B cell (primary cell): ENCODE results near the gene GPX6. TPM values are rescaled to one million over a fixed set of nuclear protein-coding genes. Genes with fewer than 3 reads are reported as not detected.
"Not testable (repeated sequence)": the region's sequence is repeated elsewhere in the genome, so short reads cannot be mapped to it uniquely, and the experiment has no call there.

Experiments
- ATAC-seq: fragments of 200-7000 bp; cut with Tn5 transposase; one replicate; pipeline ENCODE4 v1.10.0; 2021; ENCODE audit warnings: low read depth, mild to moderate bottlenecking, moderate number of reproducible peaks, moderate library complexity
- CTCF ChIA-PET: fragments of 350-600 bp; sonication (Branson Sonifier 250); formaldehyde crosslinking; loops from one replicate; lab custom pipeline; 2021; ENCODE audit warnings: antibody characterized with exemption, inconsistent platforms; lab: Charles Lee
- POLR2A ChIA-PET: fragments of 350-600 bp; sonication (Branson Sonifier 250); formaldehyde crosslinking; loops from one replicate; lab custom pipeline; 2021; ENCODE audit warnings: antibody characterized with exemption; lab: Charles Lee
- DNase-seq: peaks from one replicate; pipeline ENCODE4 v3.0.0; 2013
- H2AFZ ChIP-seq: 2 replicates; pipeline ENCODE4 v1.6.1; 2012; ENCODE audit warnings: mild to moderate bottlenecking, low read depth, low read length; ENCODE audit not compliant: insufficient read depth, poor library complexity, severe bottlenecking
- H3K27ac ChIP-seq, 2 donors: 1 replicate in 1 of 2; 2 replicates in 1 of 2; pipeline ENCODE4 v1.5.1; 2012 to 2013; ENCODE audit warnings: low read length in 2 of 2, mild to moderate bottlenecking in 2 of 2, moderate library complexity in 1 of 2
- H3K27me3 ChIP-seq, 4 experiments: fragments of 200-600 bp in 1 of 4; sonication (generic) in 1 of 4; replicated peaks in 1 of 4; 1 replicate in 2 of 4; 2 replicates in 2 of 4; pipeline versions ENCODE4 v1.6.1 to v1.7.0; 2013 to 2016; ENCODE audit warnings: low read length in 3 of 4, mild to moderate bottlenecking in 2 of 4, mixed read lengths in 1 of 4, moderate library complexity in 1 of 4; ENCODE audit not compliant: insufficient read depth in 4 of 4, control insufficient read depth in 3 of 4; ENCODE audit errors: control extremely low read depth in 1 of 4
- H3K36me3 ChIP-seq, 2 experiments: replicated peaks in 1 of 2; 1 replicate in 1 of 2; 2 replicates in 1 of 2; pipeline versions ENCODE4 v1.6.1 to v1.7.1; 2013; ENCODE audit warnings: low read length in 1 of 2; ENCODE audit not compliant: insufficient read depth in 2 of 2, control insufficient read depth in 1 of 2; ENCODE audit errors: control extremely low read depth in 1 of 2, extremely low read depth in 1 of 2
- H3K4me1 ChIP-seq, 2 donors: fragments of 200-600 bp in 1 of 2; sonication (generic) in 1 of 2; 1 replicate in 1 of 2; 2 replicates in 1 of 2; pipeline versions ENCODE4 v1.5.1 to v1.6.1; 2013 to 2017; ENCODE audit warnings: low read length in 2 of 2; ENCODE audit not compliant: control insufficient read depth in 2 of 2, insufficient read depth in 2 of 2
- H3K4me2 ChIP-seq: replicated peaks from 2 replicates; pipeline ENCODE3; 2012; ENCODE audit warnings: mild to moderate bottlenecking, low read depth, low read length; ENCODE audit not compliant: poor library complexity, severe bottlenecking
- H3K4me3 ChIP-seq, 5 experiments: fragments of 200-600 bp in 1 of 5; sonication (generic) in 1 of 5; 1 replicate in 3 of 5; 2 replicates in 2 of 5; pipeline versions ENCODE4 v1.5.1 to v1.7.0; 2011 to 2016; ENCODE audit warnings: low read length in 4 of 5, mild to moderate bottlenecking in 4 of 5, low read depth in 2 of 5, control low read depth in 1 of 5, moderate library complexity in 1 of 5; ENCODE audit not compliant: insufficient read depth in 1 of 5; ENCODE audit errors: control extremely low read depth in 1 of 5, extremely low read depth in 1 of 5
- H3K79me2 ChIP-seq: fragments of 200-600 bp; sonication (generic); one replicate; pipeline ENCODE4 v1.6.0; 2016; ENCODE audit warnings: low read length; ENCODE audit not compliant: control insufficient read depth, insufficient read depth
- H3K9ac ChIP-seq: fragments of 200-600 bp; sonication (generic); 2 replicates; pipeline ENCODE4 v1.6.1; 2017; ENCODE audit warnings: mild to moderate bottlenecking, low read length, moderate library complexity
- H3K9me3 ChIP-seq, 3 donors: one replicate each; pipeline versions ENCODE4 v1.6.1 to v1.7.1; 2013; ENCODE audit warnings: low read length in 2 of 3; ENCODE audit not compliant: control insufficient read depth in 2 of 3, insufficient read depth in 1 of 3; ENCODE audit errors: control extremely low read depth in 1 of 3
- H4K20me1 ChIP-seq: 2 replicates; pipeline ENCODE4 v1.6.0; 2012; ENCODE audit warnings: mild to moderate bottlenecking, low read length; ENCODE audit not compliant: insufficient read depth, control insufficient read depth, poor library complexity, severe bottlenecking
- H3K27ac Mint-ChIP-seq: one replicate; pipeline ENCODE4 v1.8.0; 2021; ENCODE audit warnings: mixed read lengths
- H3K27me3 Mint-ChIP-seq: one replicate; pipeline ENCODE4 v1.8.0; 2021; ENCODE audit warnings: mixed read lengths
- H3K4me1 Mint-ChIP-seq: one replicate; pipeline ENCODE4 v1.8.0; 2021; ENCODE audit warnings: mixed read lengths
- H3K4me3 Mint-ChIP-seq: one replicate; pipeline ENCODE4 v1.8.0; 2021; ENCODE audit warnings: mixed read lengths
- H3K9me3 Mint-ChIP-seq: one replicate; pipeline ENCODE4 v1.8.0; 2022; ENCODE audit warnings: mixed read lengths; ENCODE audit not compliant: insufficient read depth
- CTCF ChIP-seq: fragments of 200-600 bp; IDR thresholded peaks from one replicate; pipeline ENCODE4 v1.8.0; 2022; ENCODE audit warnings: antibody characterized with exemption, mild to moderate bottlenecking
- EZH2 ChIP-seq: IDR thresholded peaks from 2 replicates; pipeline ENCODE4 v1.6.1; 2012; ENCODE audit warnings: borderline replicate concordance, low read depth, mild to moderate bottlenecking, moderate library complexity, low read length; ENCODE audit not compliant: insufficient read depth, poor library complexity, severe bottlenecking
- WGBS: methylation state at CpG from one replicate; pipeline ENCODE4 v1.1.5; 2013; ENCODE audit warnings: missing lambda C conversion rate; ENCODE audit not compliant: insufficient coverage; 5-methylcytosine and 5-hydroxymethylcytosine counted together
- intact Hi-C: fragments of 100-400 bp; cut with micrococcal nuclease; formaldehyde crosslinking; loops from one replicate; pipeline ENCODE4 v1.10.0; 2022
- polyA plus RNA-seq: library from polyadenylated mRNA; depleted of rRNA; stranded (reverse); fragments of >200 nt; gene quantifications from 2 replicates; pipeline ENCODE4 v1.2.3, GENCODE V29; 2012
- total RNA-seq, 2 donors: library from RNA; stranded (reverse); fragments of 120-200 nt in 1 of 2; gene quantifications; 1 replicate in 1 of 2; 2 replicates in 1 of 2; pipeline versions ENCODE4 v1.2.3 to v1.2.4, GENCODE V29; 2013 to 2022

GPX6 gene
- total and polyA plus RNA-seq, 2 donors (not counting 1 experiment from before 2014, with no cell fraction given): not detected

GRCh38 chr6:28474441-28475219, 41.0 kb downstream of the GPX6 start:
- H3K27ac Mint-ChIP-seq: no peak overlapping the region
- Histone ChIP-seq H3K9ac (no peak overlapping the region), H3K79me2 (no peaks in the 10 kb centered on the region), H3K4me3 (no peak overlapping the region), H3K4me2 (no peak overlapping the region), H3K4me1 (peaks cover 3 to 8% of the 10 kb centered on the region in 2 donors), H2AFZ (no peak overlapping the region), H3K36me3 (no peaks in the 10 kb centered on the region), H3K27ac (no peak overlapping the region), H4K20me1 (no peaks in the 10 kb centered on the region), H3K9me3 (peaks cover 0 to 2% (median 0%) of the 10 kb centered on the region in 3 donors), H3K27me3 (peaks cover 0 to 36% (median 18%) of the 10 kb centered on the region in 4 experiments)
- H3K4me3 Mint-ChIP-seq: no peak overlapping the region
- peaks cover 3% of the 10 kb centered on the region for H3K9me3 Mint-ChIP-seq
- intact Hi-C loops: no loop called here
- ATAC-seq: no peak
- peaks cover 60% of the 10 kb centered on the region for H3K27me3 Mint-ChIP-seq
- ChIA-PET CTCF (no interaction called here), POLR2A (no interaction called here)
- peaks cover 7% of the 10 kb centered on the region for H3K4me1 Mint-ChIP-seq
- DNase-seq: no peak
- 24% methylated on average over 15 of the region's 18 CpGs for WGBS
- TF ChIP-seq CTCF (no peak), EZH2 (no peak)

- H3K36me3 ChIP-seq, H3K9me3 Mint-ChIP-seq, H3K9ac ChIP-seq, DNase-seq, intact Hi-C loops, ATAC-seq, H3K79me2 ChIP-seq, H3K9me3 ChIP-seq, H3K4me2 ChIP-seq, H3K4me3 ChIP-seq, H4K20me1 ChIP-seq, H3K27ac ChIP-seq, CTCF ChIA-PET, H3K27ac Mint-ChIP-seq, H3K4me3 Mint-ChIP-seq, H3K4me1 ChIP-seq, H3K4me1 Mint-ChIP-seq, H2AFZ ChIP-seq, POLR2A ChIA-PET: not testable (repeated sequence)
- peaks cover 0 to 15% (median 12%) of the 10 kb centered on the region in 4 experiments for H3K27me3 ChIP-seq
- H3K27me3 Mint-ChIP-seq: peaks cover 45% of the 10 kb centered on the region
- WGBS: 96% methylated on average over 30 of the region's 45 CpGs
Observed at GRCh38 chr6:28469153-28469745, 46.3 kb downstream of the GPX6 start.
